Hematopoietic multipotent progenitor cell treated with erythropoietin and hydrocortisone succinate and interleukin-3 and kit ligand, for 4 days (in vitro differentiated cells): Measurements from ENCODE around the gene NTNG1.

Experiments used
- DNase-seq: peaks from one replicate; pipeline ENCODE4 v3.0.0-alpha.2; 2015

The NTNG1 gene

DNA sequence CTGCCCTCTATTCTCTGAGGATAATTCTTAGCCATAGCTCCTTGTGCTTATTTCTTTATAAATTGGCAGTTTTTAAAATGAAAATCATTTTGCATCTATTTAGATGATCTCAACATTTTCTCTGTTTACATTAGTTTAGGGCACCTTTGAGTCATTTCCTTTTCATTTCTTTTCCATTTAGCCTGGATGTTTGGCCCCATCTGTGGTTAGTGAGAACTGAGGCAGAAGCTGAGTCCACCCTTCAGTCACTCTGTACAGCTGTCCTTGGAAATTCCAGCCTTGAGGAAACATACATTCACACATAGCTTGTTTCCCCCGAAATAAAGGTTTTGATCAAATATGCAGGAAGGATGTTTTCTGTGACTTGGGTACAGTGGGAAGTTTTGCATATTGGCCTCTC lies 123.7 kb downstream of the NTNG1 start:
- DNase-seq: no peak

DNA sequence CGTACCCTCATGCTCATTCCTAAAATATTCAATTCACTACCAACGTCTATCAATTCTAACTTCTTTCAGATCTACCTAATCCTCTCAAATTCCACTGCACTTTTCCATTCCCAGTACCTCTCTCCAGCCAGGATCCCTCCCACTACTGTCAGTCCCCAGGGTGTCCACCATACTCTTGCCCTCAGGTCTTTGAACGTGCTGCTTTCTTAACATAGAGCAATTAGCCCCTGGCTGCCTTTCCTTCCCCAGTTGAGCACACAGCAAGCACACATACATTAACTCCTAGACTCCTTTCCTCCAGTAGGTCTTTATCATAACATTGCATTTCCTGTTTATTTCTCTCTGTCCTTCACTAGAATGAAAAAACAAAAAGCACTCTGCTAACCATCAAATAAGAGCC lies 126.7 kb downstream of the NTNG1 start:
- no peak for DNase-seq

DNA sequence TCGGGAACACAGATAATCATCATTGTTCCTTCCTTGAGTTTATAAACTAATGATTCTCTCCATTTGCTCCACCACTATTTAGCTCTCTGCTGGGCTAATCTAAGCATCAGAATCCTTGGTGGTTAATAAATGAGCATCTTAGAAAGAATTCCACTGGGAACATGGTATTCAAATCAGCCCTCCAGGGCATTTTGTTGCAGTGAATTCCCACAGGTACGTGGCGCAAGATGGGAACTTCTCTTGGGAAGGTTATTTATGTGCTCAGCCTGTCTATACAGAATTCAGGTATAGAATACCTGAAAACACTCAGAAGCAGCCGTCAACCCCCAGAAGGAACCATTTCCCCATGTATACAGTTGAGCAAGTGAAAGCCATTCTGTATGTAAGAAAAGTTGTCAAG lies 131.5 kb downstream of the NTNG1 start:
- no peak for DNase-seq

DNA sequence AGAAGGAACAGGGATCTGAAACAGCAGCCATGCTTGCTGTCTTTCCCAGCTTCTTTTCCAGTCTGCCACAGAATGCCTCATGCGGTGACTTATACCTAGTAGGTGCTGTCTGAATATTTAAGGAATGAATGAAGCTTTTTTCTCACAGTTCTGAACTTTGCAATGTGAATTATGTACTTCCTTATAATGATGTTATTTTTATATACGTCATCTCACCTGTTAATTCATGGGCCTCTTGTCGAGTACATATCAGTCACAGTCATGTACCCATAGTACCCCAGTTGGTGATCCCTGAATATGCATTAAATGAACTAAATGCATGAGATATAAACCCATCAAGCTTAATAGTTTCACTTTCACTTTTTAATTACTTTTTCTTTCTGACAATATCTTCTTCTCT lies 132.7 kb downstream of the NTNG1 start:
- no peak for DNase-seq

DNA sequence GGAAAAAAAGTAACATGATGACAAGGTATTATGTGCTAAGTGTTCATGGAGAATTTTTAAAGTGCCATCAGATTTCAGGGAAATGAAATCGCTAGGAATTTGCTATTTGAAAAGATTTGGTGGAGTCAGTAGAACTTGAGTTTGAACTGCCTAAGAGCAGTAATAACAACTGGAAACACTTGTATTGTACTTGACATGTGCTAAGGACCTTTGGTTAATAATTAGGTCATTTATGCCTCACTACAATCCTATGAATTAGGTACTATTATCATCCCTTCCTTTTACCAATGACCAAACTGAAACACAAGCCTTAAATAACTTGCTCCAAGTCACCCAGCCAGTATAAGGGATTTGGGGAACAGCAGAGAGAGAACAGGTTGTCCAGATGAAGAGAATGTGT lies 133.4 kb downstream of the NTNG1 start:
- no peak for DNase-seq

DNA sequence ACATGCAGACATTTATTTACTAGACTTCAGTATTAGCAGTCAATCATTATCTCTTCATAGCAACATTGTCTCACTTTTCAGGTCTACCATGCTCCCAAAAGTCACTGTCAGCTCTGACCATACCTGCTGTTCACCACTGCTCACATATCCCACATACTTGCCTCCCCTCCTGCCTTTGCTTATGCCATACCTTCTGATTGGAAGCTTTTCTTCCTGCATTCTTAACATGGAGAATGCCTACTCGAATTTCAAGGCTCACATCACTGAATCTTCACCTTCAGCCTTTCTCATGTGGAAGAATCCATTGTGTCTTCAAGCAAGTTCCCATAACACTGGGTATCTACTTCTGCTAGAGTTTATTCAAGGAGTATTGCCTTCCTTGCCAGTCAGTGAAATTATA lies 135.4 kb downstream of the NTNG1 start:
- no peak for DNase-seq

DNA sequence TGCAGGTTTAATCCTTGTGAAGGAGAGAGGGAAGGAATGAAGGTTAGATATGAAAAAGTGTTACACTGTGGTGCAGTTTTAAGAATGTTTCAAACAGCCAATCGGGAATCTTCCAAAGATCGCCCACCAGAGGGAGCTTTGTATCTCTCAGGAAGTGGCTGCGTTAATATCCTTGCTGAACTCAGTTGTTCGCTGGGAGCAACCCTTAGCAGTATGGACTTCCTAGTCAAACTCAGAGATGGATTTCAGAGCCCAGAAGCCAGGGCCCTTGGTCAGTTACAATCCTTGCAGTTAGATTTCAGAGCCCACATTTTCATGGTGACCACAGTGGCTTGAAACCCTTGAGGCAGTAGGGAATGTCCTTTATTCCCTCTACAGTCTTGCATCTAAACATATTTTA lies 136.2 kb downstream of the NTNG1 start:
- DNase-seq: peak; percentile 47

DNA sequence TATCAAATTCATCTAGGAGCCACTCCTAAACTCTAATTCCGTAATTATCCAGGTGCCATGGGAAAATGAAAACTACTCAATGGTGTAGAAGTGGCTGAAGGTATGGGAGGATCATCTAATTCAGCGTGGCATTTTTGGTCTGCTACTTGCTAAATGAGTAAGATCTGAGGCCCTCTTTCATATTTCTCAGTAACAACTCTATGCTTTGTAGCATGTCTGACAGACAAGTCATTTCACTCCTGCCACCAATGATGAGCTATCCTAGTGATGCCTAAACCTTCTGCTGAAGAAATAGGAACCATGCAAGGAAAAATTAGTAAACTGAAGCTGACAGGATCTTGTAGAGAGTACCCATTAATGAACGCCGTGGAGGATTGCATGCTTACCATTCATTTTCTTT lies 145.3 kb downstream of the NTNG1 start:
- DNase-seq: no peak

DNA sequence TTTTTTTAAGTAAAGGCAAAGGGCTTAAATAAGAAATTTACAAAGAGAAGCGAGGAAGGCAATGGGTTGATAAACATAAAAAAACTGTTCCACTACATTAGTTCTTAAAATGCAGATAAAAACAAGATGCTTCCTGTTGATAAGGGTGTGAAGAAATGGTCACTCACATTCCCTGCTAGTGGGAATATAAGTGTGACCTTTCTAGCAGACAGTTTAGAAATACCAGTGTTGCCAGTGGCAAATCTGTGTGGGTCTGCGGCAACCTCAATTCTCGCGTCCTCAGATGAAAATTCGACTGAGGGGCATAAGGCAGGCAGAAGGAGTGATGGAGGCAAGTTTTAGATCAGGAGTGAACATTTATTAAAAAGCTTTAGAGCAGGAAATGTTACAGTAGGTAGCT lies 151.1 kb downstream of the NTNG1 start:
- DNase-seq: peak; percentile 65

DNA sequence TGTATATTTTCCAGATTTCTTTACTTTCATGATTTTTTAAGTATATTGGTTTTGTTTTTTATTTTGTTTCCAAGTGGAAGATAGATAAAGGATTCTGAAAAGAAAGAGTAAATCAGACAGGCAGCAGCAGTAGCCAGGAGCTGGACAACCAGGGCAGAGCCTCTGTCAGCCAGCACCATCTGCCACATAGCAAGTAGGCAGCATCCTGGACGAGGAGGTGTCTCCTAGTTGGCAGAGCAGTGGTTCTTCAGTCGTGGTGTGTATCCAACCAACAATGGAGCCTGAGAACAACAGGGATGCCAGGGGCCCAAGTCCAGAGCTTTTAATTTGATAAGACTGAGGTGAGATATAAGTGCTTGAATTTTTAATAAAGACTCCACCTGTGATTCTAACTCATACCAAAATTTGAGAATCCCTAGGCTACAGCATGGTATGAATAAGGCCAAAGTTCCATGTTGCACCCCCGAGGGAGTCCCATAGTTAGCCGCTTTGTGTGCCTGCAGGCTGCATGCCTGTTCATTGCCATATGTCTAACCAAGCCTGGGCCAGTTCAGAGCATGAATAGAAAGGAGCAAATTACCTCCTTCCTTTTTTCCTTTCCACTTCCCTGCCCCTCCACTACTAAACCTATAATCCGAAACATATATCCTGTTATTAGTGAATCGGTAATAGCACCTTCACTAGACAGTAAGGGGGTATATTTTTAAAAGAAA lies 153.2 kb downstream of the NTNG1 start:
- no peak for DNase-seq

DNA sequence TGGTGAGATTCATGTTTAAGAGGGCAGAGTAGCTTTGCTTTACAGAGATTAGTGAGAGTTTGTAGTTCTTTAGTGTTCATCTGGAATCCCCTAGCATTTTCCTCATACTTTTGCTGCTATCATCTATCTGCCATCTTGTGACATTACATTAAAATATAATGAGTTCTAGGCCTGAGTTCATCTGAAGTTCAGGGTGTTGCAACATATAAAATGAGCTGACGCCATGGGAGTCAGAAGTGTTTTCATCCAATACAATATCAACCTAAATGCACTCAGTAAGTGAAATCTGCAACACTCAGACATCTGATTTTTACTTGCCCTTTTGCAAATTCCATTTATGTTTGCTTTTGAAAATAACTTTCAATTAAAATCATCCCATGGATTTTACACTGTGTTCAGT lies 153.8 kb downstream of the NTNG1 start:
- no peak for DNase-seq

DNA sequence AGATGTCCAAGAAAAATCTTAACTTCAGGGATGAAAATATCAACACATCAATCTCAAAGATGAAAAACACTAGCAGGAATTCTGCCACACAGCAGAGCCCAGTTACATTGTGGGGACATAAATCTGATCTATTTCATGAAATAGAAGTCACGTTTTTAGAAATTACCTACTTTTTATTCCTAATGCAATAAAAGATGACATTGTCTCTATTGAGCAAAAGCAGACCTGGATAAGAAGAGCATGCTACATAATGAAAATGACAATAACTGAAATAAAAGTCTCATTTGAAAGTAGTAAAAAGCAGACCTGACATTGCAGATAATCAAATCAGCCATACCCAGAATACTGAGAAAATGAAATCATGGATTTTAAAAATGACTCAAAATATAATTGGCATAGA lies 156.8 kb downstream of the NTNG1 start:
- no peak for DNase-seq

DNA sequence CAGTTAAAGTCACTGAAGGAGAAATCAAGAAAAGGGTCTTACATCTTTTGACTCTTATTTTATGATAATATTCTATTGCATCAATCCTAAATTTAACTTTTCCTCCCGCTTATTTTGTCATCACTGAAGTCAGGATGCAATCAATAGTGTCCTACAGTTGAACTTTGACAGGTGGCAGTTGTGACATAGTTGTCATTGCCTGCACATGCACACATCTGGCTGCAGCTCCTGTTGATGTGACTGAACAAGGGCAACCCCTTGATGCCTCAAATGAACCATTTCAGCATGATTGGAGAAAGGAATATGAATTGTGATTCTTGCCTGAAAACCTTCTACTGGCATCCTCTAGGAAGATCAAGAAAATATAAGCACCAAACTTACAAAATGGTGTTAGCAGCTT lies 157.7 kb downstream of the NTNG1 start:
- DNase-seq: no peak

DNA sequence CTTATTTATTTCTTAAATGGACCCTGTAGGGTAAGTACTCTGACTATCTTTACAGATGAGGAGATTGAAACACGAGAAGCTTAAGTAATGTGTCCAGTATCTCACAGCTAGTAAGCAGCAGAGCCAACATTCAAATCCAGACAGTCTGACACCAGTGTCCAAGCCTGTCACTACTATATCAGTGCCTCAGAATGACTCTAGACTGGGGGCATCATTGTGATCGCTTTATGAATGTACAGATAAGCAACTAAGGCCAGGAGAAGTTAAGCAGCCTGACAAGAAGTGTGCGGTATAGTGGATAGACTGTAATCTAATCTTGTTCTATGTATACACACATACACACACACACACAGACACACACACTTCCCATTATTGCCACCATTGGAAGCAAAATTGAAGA lies 158.7 kb downstream of the NTNG1 start:
- DNase-seq: no peak

DNA sequence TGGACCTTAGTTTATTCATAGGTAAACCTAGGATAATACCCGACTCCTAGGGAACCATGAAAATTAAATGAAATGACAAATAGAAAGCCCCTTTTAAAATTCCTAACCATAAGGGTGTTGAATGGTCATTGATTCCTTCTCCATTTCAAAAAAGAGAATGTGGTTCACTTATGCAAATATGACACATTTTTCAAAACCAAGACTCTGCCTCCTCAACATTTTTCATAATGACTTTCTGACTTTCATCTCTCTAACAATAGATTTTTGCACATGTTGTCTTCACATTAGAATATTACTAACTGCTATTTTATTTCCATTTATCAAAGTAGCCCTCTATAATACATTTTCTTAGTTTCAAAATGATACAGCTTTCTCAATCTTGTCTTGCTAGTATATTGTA lies 169.1 kb downstream of the NTNG1 start:
- no peak for DNase-seq

DNA sequence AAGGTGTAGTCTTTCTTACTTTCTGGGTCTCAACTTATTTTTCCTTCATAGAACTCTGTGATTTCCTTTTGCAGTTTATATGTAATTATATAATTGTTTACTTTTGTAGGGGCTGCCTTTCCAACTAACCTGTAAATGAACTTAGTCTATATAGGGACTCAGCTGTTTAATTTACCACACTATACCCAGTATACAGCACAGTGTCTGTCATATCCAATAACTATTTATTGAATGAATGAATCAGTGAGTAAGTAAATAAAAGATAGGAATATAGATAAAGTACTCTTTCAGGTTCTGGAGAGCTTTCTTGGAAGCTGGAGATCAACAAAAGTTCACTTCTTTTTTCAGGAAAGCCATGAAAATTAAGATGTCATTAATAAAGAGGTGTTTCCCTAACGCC lies 174.8 kb downstream of the NTNG1 start:
- DNase-seq: no peak

DNA sequence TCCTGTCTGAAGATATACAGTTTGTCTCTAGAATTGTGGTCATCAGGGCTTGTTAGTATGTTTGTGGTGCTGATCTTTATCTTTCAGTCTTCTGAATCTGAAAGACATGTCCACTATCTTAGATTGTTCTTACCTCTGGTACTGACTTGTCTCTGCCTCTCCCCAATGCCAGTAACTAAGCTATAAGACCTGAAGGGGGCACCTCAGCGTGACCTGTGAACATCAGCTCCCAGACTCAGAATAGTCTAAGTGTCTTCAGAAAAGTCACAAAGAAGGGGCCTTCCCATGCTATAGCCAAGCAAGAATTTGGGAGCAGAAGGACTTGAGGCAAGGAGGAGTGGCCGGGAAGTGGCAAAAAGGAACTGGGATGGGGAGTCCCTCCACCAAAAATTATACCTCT lies 178.1 kb downstream of the NTNG1 start:
- DNase-seq: peak; percentile 2

DNA sequence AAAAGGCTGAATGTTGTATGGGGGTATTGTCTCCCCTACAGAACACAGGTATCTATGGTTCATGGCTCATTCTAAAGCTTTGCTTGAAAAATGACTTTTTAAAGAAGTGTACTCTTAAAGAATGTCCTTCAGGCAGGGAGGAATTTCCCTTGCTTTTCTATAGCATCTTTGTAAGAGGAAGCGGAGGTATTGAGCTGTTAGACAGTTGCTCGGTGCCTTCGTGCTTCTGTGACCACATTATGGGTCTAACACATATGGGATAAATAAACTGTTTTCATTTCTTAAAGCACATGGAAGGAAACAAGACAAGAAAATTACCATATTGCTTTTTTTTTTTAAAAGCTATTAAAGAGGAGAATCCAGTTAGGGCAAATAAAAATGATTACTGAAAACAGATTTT lies 182.9 kb downstream of the NTNG1 start:
- DNase-seq: no peak

DNA sequence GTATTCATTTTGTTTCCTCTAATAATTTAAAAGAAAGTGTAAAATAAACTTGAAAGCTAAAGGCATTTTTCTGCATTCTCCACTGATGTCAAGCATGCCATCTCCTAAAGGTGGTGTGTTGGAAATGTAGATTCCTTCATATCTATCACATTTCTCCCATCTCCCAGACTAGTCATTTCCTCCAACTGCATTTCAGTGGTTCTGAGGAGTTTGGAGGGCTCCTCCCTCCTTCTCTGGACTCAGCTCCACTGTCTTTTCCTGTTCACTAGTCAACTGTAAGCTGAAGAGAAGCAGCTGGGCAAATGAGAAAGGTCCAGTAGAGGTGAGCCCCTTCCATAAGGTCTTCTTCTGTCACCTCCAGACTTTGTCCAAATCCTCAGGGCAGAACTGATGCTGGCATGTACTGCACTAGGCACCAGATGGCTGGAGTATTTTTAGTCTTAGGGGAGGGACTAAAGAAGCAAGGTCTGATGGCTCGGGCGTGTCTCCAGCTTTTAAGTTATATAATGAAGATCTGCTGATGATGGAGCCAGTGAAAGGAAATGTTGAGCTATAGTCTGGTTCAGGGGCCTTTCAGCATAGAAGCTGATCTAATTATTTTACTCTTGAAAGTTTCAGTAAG lies 186.1 kb downstream of the NTNG1 start:
- DNase-seq: peak; percentile 1

DNA sequence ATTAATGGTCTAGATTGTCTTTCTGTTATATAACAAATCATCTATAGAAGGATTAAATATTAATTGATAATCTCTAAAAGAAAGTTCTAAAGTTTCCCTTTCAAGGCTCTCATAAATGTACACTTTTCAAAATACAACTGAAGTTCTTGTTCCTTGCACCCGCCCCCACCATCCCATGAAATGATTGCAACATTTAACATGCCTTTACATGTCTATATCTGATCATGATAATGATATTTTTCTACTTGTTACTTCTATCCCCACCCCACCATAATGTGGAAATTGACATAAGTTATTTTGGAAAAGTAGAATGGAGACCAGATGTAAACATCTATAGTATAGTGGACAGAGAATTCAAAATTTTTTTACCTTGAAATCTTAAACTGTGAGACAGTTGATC lies 186.6 kb downstream of the NTNG1 start:
- DNase-seq: no peak

DNA sequence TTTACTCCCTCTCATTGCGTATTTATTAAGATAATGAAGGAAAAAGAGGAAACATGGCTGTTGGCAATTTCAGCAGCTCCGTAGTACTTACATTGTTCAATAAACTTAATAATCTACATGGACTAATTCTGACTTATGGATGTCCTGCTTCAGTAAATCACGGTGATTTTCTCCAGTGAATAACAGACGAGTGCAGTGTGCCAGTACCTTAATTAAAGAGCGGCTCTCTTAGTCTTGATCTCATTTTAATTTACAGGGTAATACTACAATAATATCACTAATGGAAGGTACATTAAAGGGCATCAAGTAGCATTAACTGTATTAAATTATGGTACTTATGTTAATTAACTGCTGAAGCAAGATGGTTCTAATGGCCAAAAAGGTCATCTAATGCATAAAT lies 187.2 kb downstream of the NTNG1 start:
- DNase-seq: no peak

DNA sequence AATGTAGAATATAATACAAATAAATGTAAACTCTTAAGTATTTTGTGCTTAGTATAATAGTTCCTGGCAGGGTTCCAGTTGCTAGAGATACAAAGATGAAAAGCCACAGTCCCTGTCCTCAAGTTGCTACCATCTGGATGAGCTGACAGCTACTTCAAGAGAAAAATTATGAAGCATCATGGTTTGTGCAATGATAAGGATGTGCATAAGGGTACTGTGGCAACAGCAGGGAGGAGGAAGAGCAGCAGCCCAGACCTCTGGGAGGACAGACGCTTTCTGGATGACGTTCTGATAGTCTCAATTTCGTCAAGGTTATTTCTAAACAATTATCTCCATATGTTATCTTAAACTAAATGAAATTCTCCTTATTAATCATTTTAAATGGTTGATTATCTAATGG lies 198.9 kb downstream of the NTNG1 start:
- DNase-seq: peak; percentile 4

DNA sequence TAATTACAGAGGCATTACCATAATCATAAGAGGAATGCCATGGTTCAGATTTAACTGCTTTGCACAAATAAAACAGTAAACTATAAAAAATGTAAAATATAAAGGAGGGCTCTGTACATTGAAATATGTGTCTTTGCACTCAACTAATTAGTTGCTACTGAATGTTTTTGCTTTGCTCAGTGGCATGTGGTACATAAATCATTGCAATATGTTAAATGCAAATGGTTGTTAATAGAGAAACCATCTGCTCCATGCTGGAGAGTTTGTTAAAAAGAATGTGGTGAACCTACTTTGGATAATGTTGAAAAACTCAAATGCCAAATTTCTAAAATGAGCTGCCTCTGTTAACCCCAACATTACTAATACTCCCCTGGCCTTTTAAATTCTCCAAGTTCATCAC lies 201.5 kb downstream of the NTNG1 start:
- no peak for DNase-seq

DNA sequence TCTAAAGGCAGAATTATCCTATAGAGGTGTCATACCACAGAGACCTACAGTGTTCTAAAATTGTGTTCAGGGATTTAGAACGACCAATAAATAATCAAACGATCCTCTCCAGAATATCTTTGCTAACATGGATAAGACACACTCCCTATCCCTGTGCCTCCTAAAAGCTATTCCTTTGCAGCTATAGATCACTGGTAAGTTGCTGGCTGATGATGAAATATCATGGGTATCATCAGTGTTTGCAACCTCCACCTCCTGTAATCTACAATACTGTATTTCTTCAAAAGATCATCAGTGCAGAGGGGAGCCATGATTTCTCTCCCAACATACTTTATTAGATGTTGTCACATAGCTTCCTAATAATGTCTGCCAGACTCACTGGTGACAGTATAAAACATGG lies 201.9 kb downstream of the NTNG1 start:
- no peak for DNase-seq

DNA sequence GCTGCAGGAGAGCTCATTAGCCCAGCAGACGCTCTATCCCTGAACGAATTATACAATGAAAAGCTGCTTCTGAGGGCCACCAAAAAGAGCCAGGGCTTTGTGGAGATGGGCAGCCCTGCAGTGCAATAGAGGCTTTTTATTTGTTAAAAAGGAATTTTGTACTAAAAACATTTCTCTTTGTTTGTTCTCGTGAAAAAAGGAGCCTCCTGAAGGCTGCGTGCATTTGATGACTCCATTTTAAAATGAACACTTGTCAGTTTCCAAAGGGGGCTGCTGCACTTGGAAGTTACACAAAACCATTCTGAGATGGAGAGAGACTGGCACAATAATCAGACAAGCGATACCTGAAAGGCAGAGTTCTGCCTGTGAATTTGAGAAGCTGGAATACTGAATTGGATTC lies 202.8 kb downstream of the NTNG1 start:
- no peak for DNase-seq
